Esophagus squamous epithelium (tissue), 5 donors: ENCODE results near the gene CDH13. TPM values are rescaled to one million over a fixed set of nuclear protein-coding genes. Genes with fewer than 3 reads are reported as not detected.

Experiments
- DNase-seq: peaks from one replicate; lab custom pipeline; 2025; lab: John Stamatoyannopoulos, UW
- H3K27ac ChIP-seq, 4 donors: fragments of 200-600 bp; sonication (generic); one replicate each; pipeline ENCODE4 v1.5.1; 2016 to 2019; ENCODE audit warnings: mild to moderate bottlenecking in 1 of 4
- H3K27me3 ChIP-seq, 4 donors: fragments of 200-600 bp; sonication (generic); 1 replicate in 3 of 4; 2 replicates in 1 of 4; pipeline versions ENCODE4 v1.5.1 to v1.6.0; 2017 to 2021; ENCODE audit warnings: antibody characterized with exemption in 1 of 4
- H3K36me3 ChIP-seq, 3 donors: fragments of 200-600 bp; sonication (generic); one replicate each; pipeline ENCODE4 v1.5.1; 2016 to 2019
- H3K4me1 ChIP-seq, 3 donors: fragments of 200-600 bp; sonication (generic); one replicate each; pipeline ENCODE4 v1.5.1; 2017 to 2019
- H3K4me3 ChIP-seq, 4 donors: fragments of 200-600 bp; sonication (generic); 1 replicate in 3 of 4; 2 replicates in 1 of 4; pipeline ENCODE4 v1.5.1; 2016 to 2019; ENCODE audit warnings: mild to moderate bottlenecking in 2 of 4, moderate library complexity in 1 of 4
- H3K9me3 ChIP-seq, 3 donors: fragments of 200-600 bp; sonication (generic); one replicate each; pipeline ENCODE4 v1.5.1; 2016 to 2019
- CTCF ChIP-seq, 6 experiments: fragments of 450-650 bp in 4 of 6; fragments of 200-600 bp in 2 of 6; sonication (generic) in 2 of 6; IDR thresholded peaks; one replicate each; pipeline ENCODE4 v1.5.1; 2016 to 2019; ENCODE audit warnings: antibody characterized with exemption in 6 of 6, mild to moderate bottlenecking in 4 of 6, moderate library complexity in 4 of 6
- POLR2A ChIP-seq, 4 donors: fragments of 450-650 bp; IDR thresholded peaks; one replicate each; pipeline ENCODE4 v1.6.1; 2017; ENCODE audit warnings: antibody characterized with exemption in 4 of 4, mild to moderate bottlenecking in 4 of 4, moderate library complexity in 3 of 4
- WGBS, 2 donors: methylation state at CpG; one replicate each; pipeline ENCODE4 v1.1.5; 2018; 5-methylcytosine and 5-hydroxymethylcytosine counted together
- intact Hi-C: fragments of 100-400 bp; cut with DNase I; formaldehyde crosslinking; loops from one replicate; pipeline ENCODE4 v1.15.0; 2022
- total RNA-seq, 4 donors: library from RNA; depleted of rRNA; stranded (reverse); fragments of >200 nt; gene quantifications; one replicate each; pipeline ENCODE4 v1.1.0, GENCODE V29; 2016
- donor health status: DM: yes; HTN: yes; CAD: no.

The CDH13 gene
- total RNA-seq, 4 donors from 2014 or later, result 6.9 to 31.9 (median 21.1) TPM

GRCh38 chr16:83797013-83797412 lies 1170.2 kb downstream of the CDH13 start:
- WGBS, 2 donors, result 53 to 71% methylated on average over 7 to 9 of the region's 9 CpGs

GRCh38 chr16:83799336-83799735 lies 1172.6 kb downstream of the CDH13 start:
- no peak for DNase-seq
- Histone ChIP-seq H3K27me3 (no peaks in the 10 kb centered on the region), H3K4me1 (peaks cover 0 to 32% (median 5%) of the 10 kb centered on the region in 3 donors), H3K9me3 (no peaks in the 10 kb centered on the region), H3K27ac (no peak overlapping the region), H3K36me3 (peaks cover 0 to 4% (median 0%) of the 10 kb centered on the region in 3 donors), H3K4me3 (no peak overlapping the region)
- TF ChIP-seq POLR2A (IDR thresholded peaks at IDR 0.05) (no peak), CTCF (IDR thresholded peaks at IDR 0.05) (no peak)
- 27 to 89% methylated on average over 1 of the region's 1 CpG for WGBS, 2 donors
- intact Hi-C loops, result no loop called here

More at GRCh38 chr16:83797013-83797412, 1170.2 kb downstream of the CDH13 start:
- Histone ChIP-seq H3K4me1 (peaks cover 0 to 21% (median 0%) of the 10 kb centered on the region in 3 donors), H3K36me3 (peaks cover 0 to 4% (median 0%) of the 10 kb centered on the region in 3 donors), H3K27me3 (no peaks in the 10 kb centered on the region), H3K9me3 (no peaks in the 10 kb centered on the region), H3K4me3 (no peak overlapping the region), H3K27ac (no peak overlapping the region)
- DNase-seq, result no peak
- TF ChIP-seq CTCF (IDR thresholded peaks at IDR 0.05) (no peak), POLR2A (IDR thresholded peaks at IDR 0.05) (no peak)
- intact Hi-C loops, result no loop called here

- Histone ChIP-seq H3K36me3 (no peaks in the 10 kb centered on the region), H3K27me3 (no peaks in the 10 kb centered on the region), H3K27ac (peak overlapping the region; percentile 39 to 84 (median 74)), H3K4me3 (peak overlapping the region; percentile 13 to 55 (median 30)), H3K9me3 (no peaks in the 10 kb centered on the region), H3K4me1 (peaks cover 4 to 36% (median 6%) of the 10 kb centered on the region in 3 donors)
- TF ChIP-seq POLR2A (IDR thresholded peaks at IDR 0.05) (no peak), CTCF (IDR thresholded peaks at IDR 0.05) (no peak)
- intact Hi-C loops, result no loop called here
- 3 to 6% methylated on average over 6 of the region's 6 CpGs for WGBS, 2 donors
- no peak for DNase-seq
Measured at GRCh38 chr16:83802135-83802534, 1175.4 kb downstream of the CDH13 start.

GRCh38 chr16:83802554-83803205 lies 1175.9 kb downstream of the CDH13 start:
- DNase-seq, result no peak
- Histone ChIP-seq H3K27ac (peak overlapping the region; percentile 39 to 84 (median 74)), H3K4me3 (peak overlapping the region; percentile 13 to 55 (median 30)), H3K4me1 (peaks cover 8 to 42% (median 10%) of the 10 kb centered on the region in 3 donors), H3K36me3 (no peaks in the 10 kb centered on the region), H3K27me3 (no peaks in the 10 kb centered on the region), H3K9me3 (no peaks in the 10 kb centered on the region)
- intact Hi-C loops, result no loop called here
- 32 to 42% methylated on average over 11 of the region's 11 CpGs for WGBS, 2 donors
- no peak for TF ChIP-seq CTCF (IDR thresholded peaks at IDR 0.05)
- no peak for TF ChIP-seq POLR2A (IDR thresholded peaks at IDR 0.05)

- Histone ChIP-seq H3K27ac (peak overlapping the region; percentile 37 to 84 (median 76)), H3K4me3 (no peak overlapping the region), H3K9me3 (no peaks in the 10 kb centered on the region), H3K27me3 (no peaks in the 10 kb centered on the region), H3K4me1 (peaks cover 12 to 46% (median 13%) of the 10 kb centered on the region in 3 donors), H3K36me3 (no peaks in the 10 kb centered on the region)
- no peak for DNase-seq
- WGBS, 2 donors, result 61 to 68% methylated on average over 3 of the region's 3 CpGs
- TF ChIP-seq POLR2A (IDR thresholded peaks at IDR 0.05) (no peak), CTCF (IDR thresholded peaks at IDR 0.05) (no peak)
- intact Hi-C loops, result no loop called here
Measured at GRCh38 chr16:83803811-83804210, 1177.0 kb downstream of the CDH13 start.
